Measurements from ENCODE around the gene NSUN6. TPM values are rescaled to one million over a fixed set of nuclear protein-coding genes. Genes with fewer than 3 reads are reported as not detected.
"Not testable (repeated sequence)": the region's sequence is repeated elsewhere in the genome, so short reads cannot be mapped to it uniquely, and the experiment has no call there.

NSUN6 gene
- total and polyA plus RNA-seq, 8 donors, result 8.1 to 33.9 (median 30.6) TPM

DNA sequence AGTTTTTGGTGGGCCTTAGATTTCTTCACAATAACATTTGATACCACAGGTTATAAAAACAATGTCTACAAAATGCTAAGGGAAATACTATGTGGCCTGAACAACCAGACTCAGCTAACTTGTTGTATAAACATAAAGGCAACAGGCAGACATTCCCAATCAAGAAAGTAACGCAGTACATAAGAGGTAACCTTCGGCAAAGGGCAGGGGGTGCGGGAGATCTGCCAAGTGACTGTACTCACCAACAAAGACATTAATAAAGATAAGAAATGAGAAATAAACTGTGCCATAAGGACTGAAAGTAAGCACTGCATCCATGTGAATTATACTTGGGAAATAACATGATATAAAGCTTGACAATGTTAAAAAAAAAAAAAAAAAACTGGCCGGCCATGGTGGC, 15.4 kb downstream of the NSUN6 start:
- Histone ChIP-seq H3K36me3 (peaks cover 0 to 2% of the 10 kb centered on the region in 2 donors), H3K27ac (no peak overlapping the region), H3K9me3 (no peaks in the 10 kb centered on the region), H3K4me3 (no peak overlapping the region), H3K4me1 (no peaks in the 10 kb centered on the region), H3K27me3 (no peaks in the 10 kb centered on the region)
- intact Hi-C loops (cut with DNase I), result no loop called here
- TF ChIP-seq, protein P1, sequence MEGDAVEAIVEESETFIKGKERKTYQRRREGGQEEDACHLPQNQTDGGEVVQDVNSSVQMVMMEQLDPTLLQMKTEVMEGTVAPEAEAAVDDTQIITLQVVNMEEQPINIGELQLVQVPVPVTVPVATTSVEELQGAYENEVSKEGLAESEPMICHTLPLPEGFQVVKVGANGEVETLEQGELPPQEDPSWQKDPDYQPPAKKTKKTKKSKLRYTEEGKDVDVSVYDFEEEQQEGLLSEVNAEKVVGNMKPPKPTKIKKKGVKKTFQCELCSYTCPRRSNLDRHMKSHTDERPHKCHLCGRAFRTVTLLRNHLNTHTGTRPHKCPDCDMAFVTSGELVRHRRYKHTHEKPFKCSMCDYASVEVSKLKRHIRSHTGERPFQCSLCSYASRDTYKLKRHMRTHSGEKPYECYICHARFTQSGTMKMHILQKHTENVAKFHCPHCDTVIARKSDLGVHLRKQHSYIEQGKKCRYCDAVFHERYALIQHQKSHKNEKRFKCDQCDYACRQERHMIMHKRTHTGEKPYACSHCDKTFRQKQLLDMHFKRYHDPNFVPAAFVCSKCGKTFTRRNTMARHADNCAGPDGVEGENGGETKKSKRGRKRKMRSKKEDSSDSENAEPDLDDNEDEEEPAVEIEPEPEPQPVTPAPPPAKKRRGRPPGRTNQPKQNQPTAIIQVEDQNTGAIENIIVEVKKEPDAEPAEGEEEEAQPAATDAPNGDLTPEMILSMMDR (IDR thresholded peaks at IDR 0.05), result no peak
- no peak for ATAC-seq
- DNase-seq, result no peak

DNA sequence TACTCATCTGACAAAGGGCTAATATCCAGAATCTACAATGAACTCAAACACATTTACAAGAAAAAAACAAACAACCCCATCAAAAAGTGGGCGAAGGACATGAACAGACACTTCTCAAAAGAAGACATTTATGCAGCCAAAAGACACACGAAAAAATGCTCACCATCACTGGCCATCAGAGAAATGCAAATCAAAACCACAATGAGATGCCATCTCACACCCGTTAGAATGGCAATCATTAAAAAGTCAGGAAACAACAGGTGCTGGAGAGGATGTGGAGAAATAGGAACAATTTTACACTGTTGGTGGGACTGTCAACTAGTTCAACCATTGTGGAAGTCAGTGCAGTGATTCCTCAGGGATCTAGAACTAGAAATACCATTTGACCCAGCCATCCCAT, 18.9 kb downstream of the NSUN6 start:
- H3K9me3 ChIP-seq; H3K27ac ChIP-seq; H3K4me1 ChIP-seq; DNase-seq; intact Hi-C loops (cut with DNase I); ATAC-seq; H3K36me3 ChIP-seq; H3K4me3 ChIP-seq; H3K27me3 ChIP-seq: not testable (repeated sequence)

GRCh38 chr10:18627452-18628018, 23.9 kb downstream of the NSUN6 start:
- H3K4me1 ChIP-seq; H3K36me3 ChIP-seq; ATAC-seq; intact Hi-C loops (cut with DNase I); H3K9me3 ChIP-seq; H3K27me3 ChIP-seq: not testable (repeated sequence)
- DNase-seq, result peak; percentile 37 to 83 (median 74)
- Histone ChIP-seq H3K27ac (peak overlapping the region; percentile 58 to 73), H3K4me3 (peak overlapping the region; percentile 39 to 43)

GRCh38 chr10:18625886-18626285, 25.5 kb downstream of the NSUN6 start:
- Histone ChIP-seq H3K27ac (no peak overlapping the region), H3K27me3 (no peaks in the 10 kb centered on the region), H3K4me3 (no peak overlapping the region), H3K4me1 (no peaks in the 10 kb centered on the region), H3K9me3 (no peaks in the 10 kb centered on the region), H3K36me3 (peaks cover 0 to 7% of the 10 kb centered on the region in 2 donors)
- ATAC-seq (no peak), DNase-seq (no peak)
- TF ChIP-seq, protein P1 (IDR thresholded peaks at IDR 0.05), result no peak
- intact Hi-C loops (cut with DNase I), result no loop called here

DNA sequence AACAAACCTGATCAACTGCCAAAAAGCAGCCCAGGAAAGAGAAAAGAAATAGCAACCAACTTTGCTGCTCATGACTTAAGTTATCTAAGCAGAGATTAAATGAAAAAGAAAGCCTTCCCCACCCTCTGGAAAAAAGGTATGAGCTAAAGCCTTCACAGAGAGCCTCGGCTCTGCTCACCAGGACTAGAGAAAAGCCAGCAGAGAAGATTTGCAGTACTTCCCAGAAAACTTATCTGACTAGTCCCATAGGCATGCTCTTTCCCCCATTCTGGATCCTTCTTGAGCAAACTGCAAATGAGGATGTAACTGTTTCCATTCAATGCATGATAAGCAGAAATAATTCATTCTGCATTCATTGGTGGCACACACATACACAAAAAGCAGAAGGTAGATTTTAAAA, 27.7 kb downstream of the NSUN6 start:
- H3K27me3 ChIP-seq; ATAC-seq; H3K4me3 ChIP-seq; DNase-seq; intact Hi-C loops (cut with DNase I); H3K4me1 ChIP-seq; H3K27ac ChIP-seq; H3K9me3 ChIP-seq: not testable (repeated sequence)
- peaks cover 0 to 13% of the 10 kb centered on the region in 2 donors for H3K36me3 ChIP-seq

GRCh38 chr10:18620856-18621255, 30.5 kb downstream of the NSUN6 start:
- no peaks in the 10 kb centered on the region for H3K4me1 ChIP-seq
- TF ChIP-seq, protein P1 (IDR thresholded peaks at IDR 0.05), result no peak
- H3K27ac ChIP-seq, result no peak overlapping the region
- ATAC-seq (peak; percentile 82), DNase-seq (no peak)
- H3K4me3 ChIP-seq, result no peak overlapping the region
- H3K9me3 ChIP-seq, result no peaks in the 10 kb centered on the region
- intact Hi-C loops (cut with DNase I), result no loop called here
- H3K36me3 ChIP-seq, result peaks cover 0 to 13% of the 10 kb centered on the region in 2 donors
- H3K27me3 ChIP-seq, result no peaks in the 10 kb centered on the region

- TF ChIP-seq, protein P1 (IDR thresholded peaks at IDR 0.05), result no peak
- DNase-seq, result peak in 2 of 4 donors; percentile 20 to 51
- no peak overlapping the region for H3K27ac ChIP-seq
- H3K36me3 ChIP-seq, result peaks cover 0 to 16% of the 10 kb centered on the region in 2 donors
- no peaks in the 10 kb centered on the region for H3K9me3 ChIP-seq
- no peaks in the 10 kb centered on the region for H3K27me3 ChIP-seq
- no peaks in the 10 kb centered on the region for H3K4me1 ChIP-seq
- ATAC-seq, result peak; percentile 86
- no peak overlapping the region for H3K4me3 ChIP-seq
- intact Hi-C loops (cut with DNase I), result no loop called here
Observed at GRCh38 chr10:18619016-18619415, 32.4 kb downstream of the NSUN6 start.

All from left lung (tissue), 10 donors.